ENCODE results near the gene RASAL2.
"Not testable (repeated sequence)": the region's sequence is repeated elsewhere in the genome, so short reads cannot be mapped to it uniquely, and the experiment has no call there.

Gene RASAL2

DNA sequence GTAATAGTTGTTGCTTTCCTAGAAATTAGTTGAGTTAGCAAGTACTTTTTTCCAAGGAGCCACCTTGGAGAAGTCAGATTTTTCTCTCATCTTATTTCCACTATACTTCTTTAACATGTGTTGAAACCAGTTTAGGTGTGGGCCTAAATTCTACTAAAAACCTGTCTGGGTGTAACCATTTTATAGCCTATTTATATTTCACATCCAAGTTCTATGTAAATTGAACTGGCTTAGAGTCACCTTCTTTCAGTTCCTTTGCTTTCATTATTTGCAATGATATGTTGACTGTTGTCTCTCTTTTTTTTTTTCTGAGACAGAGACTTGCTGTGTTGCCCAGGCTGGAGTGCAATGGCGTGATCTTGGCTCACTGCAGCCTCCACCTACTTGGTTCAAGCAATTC lies 207.2 kb downstream of the RASAL2 start:
- no peak for DNase-seq

DNA sequence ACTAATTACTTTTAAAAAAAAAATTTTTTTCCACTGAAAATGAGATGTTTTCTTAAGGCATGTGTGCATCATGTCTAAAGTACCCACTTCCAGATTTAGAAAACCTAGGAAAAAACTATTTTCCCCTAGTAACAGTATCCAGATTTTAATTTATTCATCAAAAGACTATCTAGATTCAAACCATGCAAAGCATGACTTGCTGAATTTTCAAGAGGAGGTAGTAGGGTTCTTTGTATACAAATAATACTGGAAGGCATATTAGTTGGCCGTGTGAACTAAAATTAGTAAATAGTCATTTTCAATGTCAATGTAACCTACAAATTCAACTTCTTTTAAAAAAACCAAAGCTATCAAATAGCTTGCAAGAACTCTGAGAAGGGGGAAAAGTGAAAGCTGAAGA lies 213.4 kb downstream of the RASAL2 start:
- DNase-seq = no peak

DNA sequence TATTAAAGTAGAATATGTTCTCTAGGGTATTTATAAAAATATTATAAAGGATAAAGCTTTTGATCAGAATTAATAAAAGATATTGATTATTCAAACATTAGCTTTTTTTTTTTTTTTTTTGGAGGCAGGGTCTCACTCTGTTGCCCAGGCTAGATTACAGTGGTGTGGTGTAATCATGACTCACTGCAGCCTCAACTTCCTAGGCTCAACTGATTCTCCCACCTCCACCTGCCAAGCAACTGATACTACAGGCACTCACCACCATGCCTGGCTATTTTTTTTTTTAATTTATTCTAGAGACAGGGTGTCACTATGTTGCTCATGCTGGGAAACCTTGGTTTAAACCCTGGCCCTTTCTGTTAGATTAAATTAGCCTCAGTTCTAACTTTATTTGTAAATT lies 214.5 kb downstream of the RASAL2 start:
- DNase-seq = no peak

DNA sequence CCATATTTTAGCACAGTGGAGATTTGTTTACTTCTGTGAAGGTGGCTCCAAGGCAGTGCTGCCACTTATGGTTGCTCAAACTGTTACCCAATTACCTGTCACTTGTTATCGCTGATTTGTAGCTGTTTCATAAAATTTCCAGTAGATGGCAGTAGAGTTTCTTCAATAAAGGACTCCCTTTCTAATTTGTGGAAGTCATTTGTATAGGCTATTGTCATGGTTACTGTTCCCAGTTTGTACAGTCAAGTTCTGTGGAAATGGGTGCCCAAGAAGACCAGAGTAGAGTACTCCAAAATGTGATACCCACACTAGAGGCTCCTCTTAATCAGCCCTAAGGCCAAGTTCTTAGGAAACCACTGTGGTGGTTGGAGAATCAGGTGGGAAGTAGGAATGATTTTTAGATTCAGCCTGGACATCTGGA lies 216.8 kb downstream of the RASAL2 start:
- DNase-seq = no peak

DNA sequence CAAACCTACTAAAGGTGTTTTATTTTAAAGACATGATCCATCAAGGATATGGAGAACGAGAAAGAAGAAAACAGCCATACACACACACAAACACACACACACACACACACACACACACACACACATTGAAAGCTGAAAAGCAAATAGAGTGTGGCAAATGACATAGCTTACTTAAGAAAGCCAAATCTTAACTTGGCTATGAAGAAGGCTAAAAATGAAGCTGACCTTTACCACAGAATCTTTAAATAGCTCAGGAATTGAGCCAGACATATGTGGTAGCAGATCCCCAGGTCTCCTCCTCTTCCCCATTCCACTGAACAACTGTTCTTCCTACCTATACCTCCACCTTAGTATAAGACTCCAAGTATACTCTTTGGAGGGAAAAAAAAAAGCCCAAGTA lies 217.3 kb downstream of the RASAL2 start:
- DNase-seq = no peak

DNA sequence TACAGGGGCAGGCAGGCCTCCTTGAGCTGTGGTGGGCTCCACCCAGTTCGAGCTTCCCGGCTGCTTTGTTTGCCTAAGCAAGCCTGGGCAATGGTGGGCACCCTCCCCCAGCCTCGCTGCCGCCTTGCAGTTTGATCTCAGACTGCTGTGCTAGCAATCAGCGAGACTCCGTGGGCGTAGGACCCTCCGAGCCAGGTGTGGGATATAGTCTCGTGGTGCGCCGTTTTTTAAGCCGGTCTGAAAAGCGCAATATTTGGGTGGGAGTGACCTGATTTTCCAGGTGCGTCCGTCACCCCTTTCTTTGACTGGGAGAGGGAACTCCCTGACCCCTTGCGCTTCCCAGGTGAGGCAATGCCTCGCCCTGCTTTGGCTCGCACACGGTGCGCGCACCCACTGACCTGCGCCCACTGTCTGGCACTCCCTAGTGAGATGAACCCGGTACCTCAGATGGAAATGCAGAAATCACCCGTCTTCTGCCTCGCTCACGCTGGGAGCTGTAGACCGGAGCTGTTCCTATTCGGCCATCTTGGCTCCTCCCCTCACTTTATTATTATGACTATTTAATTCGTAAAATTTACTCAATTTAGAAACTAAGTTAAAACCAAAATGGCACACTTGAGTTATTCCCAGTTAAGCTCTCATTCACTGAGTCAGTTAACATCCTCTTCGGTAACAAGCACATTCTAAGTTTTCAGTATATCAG lies 226.5 kb downstream of the RASAL2 start:
- DNase-seq = not testable (repeated sequence)

DNA sequence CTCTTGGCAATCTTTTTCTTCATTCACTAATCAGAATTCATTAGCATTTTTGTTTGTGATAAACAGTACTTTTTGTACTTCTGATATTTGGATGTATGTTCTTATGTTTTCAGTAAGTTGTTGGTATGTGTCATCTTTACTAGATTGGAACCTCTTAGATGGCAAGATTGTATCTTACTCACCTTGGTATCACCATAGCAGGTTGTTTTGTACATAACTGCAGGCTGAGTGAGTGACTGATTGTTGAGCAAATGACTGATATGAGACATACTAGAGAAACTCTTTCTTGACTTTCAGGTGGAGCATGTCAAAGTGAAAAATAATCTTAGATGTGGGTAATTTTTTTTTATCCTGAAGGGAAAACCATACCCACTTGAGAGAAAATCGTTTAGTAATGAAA lies 229.2 kb downstream of the RASAL2 start:
- DNase-seq = no peak

DNA sequence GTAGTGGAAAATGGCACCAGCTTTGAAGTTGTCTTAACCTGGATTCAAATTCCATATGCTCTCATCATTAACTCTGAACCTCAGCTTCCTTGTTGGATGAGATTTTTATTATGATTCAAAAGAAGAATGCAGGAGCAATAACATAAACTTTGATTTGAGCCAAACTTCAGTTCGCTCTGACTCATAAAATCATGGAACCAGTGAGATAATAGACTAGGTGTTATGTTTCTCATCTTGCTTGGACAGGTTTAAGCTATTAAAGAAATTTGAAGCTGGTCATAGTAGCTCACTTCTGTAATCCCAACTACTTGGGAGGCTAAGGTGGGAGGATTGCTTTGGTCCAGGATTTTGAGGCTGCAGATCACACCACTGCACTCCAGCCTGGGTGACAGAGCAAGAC lies 230.1 kb downstream of the RASAL2 start:
- no peak for DNase-seq

DNA sequence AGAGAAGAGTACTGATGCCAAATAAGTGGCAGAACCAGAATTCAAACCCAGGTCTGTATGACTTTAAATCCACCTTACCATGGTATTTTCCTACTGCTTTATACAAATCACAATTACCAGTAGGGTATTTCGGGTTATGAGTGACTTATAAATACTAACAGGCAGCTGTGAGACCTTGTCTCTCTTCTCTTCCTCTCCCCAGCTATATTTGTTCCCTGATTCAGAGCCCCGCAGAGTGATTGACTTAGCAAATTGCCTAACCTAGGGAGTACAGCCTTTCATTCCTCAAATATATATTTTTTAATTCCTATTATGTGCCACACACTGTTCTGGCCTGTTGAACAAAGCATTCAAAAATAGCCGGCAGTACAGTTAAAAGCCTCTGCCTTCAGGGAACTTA lies 234.8 kb downstream of the RASAL2 start:
- DNase-seq = no peak

DNA sequence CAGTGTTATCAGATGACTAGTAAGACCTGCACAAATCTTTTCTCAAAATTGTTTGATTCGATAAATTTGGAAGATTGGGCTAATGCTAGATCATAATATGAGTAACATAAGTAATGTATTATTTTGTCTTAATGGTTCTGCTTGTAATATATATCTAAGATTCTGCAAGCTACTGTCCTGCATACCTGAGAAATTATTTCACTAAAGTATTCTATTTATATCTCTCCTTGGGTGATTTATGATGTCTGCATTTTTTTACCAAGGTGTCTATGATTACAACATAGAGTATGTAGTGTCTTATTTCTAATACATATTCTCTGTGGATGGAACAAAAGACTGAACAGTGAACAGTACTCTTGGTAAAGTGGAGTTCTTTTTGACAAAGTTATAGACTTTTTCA lies 236.2 kb downstream of the RASAL2 start:
- DNase-seq = no peak

DNA sequence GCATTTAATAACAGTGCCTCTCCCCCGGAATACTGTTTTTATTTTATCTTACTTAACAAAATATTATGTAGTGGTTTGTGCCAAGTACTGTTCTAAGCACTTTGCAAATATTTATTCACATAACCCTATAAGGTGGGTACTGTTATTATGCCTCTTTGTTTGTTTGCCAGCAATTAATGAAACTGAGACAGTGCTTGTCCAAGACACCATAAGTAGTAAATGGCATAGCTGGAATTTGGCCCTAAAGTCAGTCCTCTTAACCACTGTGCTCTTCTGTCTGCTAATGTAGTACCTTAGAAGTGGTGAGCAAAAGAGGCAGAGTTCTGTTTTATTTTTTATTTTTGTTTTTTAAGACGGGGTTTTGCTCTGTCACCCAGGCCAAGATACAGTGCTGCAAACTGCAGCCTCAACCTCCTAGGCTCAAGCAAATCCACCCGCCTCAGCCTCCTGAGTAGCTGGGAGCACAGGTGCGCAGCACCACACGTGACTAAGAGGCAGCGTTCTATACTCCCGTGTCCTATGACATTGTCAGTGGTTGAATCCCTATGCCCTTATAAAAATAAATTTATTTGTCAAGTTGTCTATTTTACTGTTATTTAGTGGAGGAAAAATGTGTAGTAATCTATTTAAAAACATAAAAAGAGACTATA lies 237.1 kb downstream of the RASAL2 start:
- no peak for DNase-seq

DNA sequence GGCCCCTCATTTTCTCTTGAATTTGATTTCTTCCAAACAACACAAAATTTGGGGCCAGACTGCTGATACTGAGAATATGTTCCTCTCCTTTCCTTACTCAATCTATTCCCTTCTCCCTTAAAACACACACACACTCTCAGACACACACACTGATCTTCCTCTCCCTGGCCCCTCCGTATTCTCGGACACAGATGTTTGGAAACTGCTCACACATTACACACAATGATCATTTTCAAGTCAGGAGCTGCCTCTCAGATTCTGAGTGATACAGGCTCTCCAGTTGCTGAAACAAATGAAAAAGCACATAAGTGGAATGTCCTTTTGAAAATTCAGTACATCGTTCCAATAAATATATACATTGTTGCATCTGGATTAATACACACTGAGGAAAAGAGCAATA lies 241.5 kb downstream of the RASAL2 start:
- DNase-seq = no peak

DNA sequence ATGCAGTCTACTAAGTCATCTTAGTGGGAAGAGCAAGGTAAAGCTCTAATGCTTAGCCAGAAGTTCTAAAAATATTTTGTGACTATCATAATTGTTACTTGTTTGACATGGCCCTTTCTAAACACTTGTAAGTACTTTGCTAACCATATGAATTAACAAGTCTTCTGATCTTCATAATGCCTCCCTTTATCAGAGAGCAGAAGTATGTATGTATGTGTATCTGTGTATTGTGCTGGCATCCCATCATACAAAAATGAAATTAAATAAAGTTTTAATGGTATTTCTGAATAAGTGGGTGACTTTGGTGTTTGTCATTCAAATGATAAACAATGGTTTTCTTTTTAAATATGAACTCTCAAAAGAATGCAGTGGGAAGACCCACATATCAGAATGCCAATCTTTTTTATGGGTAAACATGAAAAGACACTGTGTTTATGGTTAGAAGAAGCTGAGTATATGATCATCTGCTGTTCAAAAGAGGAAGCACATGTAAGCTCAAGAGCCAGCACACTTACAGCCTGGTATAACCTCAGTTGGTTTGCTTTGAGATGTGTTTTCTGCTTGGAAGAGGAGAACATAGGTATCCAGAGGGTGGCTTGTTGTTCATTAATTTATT lies 243.3 kb downstream of the RASAL2 start:
- DNase-seq = no peak

DNA sequence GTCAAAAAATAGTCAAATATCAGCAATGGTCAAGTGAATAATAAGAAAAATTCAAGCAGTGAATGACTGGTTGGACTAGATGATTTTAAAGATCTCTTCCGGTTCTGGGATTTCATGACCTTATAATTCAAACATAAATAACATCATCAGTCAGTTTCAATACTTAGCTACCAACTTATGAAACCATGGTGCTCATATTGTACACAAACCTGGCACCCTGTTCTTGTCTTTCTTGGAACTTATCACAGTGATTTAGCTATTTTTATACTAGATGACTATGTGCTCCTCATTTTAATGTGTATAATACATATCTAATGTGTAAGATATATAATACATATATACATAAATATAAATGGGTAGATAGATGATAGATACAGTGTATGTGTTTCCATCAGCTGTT lies 245.9 kb downstream of the RASAL2 start:
- DNase-seq = no peak

DNA sequence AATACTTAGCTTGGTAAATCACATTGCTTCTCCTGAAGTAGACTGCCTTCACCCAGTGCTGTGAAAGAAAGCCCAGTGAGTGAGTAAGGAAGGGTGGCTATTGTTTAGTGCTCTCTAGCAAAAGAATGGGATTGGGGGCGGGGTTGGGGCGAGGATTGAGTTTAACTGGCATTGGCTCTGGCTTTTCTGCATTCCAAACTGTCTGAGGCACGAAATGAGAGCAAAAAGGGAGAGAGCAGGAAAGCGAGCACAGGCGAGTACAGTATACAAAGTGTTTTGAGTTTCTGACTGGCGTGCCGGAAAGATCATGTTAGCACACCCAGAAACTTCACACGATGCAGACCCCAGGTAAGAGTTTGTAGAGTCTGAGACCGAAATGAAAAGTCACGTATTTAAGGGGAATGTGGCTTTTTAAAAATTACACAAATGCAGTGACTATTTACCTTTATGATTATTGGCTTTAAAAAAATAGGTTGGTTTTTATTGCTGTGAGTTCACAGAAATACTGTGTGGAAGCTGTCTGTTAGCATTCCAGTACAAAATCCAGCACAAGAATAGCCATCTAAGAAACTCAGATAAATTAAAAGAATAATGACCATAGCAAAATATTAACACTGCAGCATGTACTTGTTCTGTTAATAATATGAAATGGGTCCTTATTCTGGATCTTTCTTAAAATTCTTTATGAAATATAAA lies 247.5 kb downstream of the RASAL2 start:
- no peak for DNase-seq

DNA sequence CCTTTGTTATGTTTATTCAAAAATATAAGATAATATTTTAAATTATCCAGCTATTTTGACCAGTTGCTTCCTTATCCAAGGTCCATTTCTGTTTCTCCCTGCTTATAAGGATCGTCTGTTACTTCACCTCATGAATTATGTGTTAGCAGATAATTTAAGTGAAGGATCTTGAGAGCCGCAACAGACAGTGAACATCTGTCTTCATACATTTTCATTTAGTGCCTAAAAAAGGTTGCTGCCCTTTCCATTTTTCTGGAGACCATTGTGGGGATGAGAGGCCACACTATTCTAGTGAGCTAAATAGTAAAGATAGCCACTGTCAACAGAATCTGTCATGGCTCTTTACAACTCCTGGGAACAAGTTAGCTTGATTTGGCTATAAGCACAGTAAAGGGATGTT lies 248.8 kb downstream of the RASAL2 start:
- DNase-seq = no peak

DNA sequence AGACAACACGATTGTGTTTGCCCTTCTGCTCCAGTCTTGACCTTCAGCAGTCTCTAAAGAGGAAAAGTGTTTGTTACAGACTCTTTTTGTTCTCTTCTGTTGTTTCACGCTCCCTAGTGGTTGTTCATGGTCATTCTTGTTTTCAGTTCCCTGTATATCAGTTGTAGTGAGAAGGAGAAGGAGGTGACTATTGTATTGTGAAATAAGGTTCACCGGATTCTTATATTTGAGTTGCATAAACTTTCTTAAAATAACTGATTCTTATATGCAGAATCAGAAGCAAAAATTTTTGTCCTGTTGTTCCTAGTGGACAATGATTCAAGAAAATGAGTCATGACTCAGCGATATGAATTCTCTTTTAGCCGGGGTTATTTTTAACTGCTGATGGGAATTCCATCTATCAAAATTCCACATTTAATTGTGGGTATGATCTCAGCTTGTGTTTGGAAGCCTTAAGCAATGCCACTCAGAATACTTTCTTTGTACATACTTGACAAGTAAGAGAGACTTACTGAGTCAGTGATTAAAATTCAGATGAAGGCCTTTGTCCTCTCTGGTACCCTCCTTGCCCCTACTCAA lies 250.7 kb downstream of the RASAL2 start:
- no peak for DNase-seq

DNA sequence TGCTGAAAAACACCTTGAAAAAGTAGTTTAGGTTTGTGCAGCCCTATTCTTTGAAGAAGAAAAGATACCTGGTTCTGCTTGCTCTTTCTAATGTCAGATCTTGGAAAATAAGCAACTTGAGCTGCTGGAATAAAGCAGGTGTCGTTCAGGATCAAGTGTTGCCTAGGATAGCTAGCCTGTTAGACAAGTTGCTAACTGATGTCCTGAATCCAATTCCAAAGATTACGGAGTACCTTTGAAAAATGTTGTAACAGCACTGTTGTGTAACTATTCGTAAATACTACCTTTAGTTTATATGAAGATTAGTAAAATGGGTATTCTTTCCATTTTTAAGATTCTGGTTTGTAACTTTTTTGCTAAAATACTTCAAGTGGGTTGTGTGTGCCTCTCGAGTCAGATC lies 251.3 kb downstream of the RASAL2 start:
- DNase-seq = no peak

DNA sequence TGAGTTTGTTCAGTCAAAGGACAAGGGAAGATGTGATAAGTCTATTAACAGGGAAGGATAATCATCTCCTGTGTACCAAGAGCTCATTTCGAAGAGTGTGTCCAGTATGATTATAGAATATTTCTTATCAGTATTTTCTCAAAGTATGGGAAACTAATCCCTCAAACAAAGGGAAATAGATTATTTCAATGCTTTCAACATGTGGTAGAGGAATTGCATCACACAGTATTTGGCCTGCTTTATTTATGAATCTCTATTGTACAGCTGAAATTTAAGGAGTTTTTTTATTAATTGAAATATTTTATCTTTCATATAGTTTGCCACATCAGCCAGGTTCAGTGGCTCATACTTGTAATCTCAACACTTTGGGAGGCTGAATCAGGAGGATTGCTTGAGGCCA lies 251.9 kb downstream of the RASAL2 start:
- DNase-seq = no peak

DNA sequence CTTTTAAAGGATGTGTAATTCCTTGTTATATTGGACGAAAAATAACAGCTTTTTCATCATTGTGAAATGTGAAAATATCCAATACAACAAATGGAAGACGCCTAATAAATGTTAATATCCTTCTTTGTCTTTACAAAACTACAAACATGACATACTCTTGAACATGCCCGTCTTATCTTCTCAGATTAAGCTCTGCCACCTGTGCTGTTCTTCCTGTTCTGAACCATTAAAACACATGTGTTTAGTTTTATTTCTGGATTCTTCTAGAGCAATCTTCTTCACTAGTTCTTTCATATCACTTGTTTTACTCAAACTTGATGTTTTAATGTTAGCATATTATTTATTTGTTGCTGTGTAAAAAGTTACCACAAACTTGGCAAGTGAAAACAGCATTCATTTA lies 255.9 kb downstream of the RASAL2 start:
- no peak for DNase-seq

DNA sequence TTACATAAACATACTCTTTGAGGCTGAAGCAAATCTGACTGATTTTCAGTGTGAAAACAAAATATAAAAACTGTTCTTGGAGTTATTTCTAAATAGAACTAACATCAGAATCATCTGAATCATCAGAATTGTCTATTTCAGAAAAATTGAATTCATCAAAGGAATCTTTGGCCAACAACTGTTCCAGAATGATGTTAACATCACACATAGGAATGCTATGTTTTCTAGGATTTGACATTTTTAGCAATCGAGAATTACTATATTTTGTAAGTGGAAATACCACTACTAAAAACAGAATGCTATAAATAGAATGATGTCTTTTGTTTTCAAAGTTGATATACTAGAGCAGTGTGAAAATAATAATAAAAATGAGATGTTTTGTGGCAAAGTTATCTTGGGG lies 258.0 kb downstream of the RASAL2 start:
- not testable (repeated sequence) for DNase-seq

DNA sequence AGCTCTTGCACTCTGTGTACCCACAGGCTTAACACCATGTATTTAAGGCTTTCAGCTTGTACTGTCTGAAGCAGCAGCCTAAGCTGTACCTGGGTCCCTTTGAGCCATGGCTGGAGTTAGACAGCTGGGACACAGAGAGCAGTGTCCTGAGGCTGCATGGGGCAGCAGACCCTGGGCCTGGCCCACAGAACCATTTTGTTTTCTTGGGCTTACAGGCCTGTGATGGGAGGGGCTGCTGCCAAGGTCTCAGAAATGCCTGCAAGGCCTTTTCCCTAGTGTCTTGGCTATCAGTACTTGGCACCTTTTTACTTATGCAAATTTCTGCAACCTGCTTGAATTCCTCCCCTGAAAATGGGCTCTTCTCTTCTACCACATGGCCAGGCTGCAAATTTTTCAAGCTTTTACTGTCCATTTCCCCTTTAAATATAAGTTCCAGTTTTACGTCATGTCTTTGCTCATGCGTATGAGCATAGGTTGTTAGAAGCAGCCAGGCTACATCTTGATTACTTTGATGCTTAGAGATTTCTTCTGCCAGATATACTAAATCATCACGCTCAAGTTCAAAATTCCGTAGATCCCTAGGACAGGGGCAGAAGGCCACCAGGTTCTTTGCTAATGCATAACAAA lies 259.0 kb downstream of the RASAL2 start:
- no peak for DNase-seq

DNA sequence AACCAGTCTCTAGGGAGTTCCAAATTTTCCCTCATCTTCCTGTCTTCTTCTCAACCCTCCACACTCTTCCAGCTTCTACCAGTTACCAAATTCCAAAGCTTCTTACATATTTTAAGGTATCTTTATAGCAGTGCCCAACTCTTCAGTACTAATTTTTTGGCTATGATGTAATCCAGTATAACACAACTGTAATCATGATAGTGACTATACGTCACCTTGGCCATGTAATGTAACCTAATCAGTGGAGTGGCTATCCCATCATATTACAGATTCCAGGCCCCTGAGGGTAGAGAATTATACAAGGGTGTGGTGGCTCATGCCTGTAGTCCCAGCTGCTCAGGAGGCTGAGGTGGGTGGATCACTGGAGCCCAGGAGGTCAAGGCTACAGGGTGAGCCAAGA lies 259.6 kb downstream of the RASAL2 start:
- DNase-seq = no peak

All from activated T-cell treated with anti-CD3 and anti-CD28 coated beads, Interleukin-2, amount 50 U/mL, for 48 hours (primary cell).